ENCODE data around the gene HOXC4. TPM values are rescaled to one million over a fixed set of nuclear protein-coding genes. Genes with fewer than 3 reads are reported as not detected.

Gene HOXC4
- total and polyA plus RNA-seq, 10 of the 15 experiments (the other 5 are each of a cell fraction or from before 2014, with no cell fraction given): 1.0 to 11.4 (median 4.2) TPM

DNA sequence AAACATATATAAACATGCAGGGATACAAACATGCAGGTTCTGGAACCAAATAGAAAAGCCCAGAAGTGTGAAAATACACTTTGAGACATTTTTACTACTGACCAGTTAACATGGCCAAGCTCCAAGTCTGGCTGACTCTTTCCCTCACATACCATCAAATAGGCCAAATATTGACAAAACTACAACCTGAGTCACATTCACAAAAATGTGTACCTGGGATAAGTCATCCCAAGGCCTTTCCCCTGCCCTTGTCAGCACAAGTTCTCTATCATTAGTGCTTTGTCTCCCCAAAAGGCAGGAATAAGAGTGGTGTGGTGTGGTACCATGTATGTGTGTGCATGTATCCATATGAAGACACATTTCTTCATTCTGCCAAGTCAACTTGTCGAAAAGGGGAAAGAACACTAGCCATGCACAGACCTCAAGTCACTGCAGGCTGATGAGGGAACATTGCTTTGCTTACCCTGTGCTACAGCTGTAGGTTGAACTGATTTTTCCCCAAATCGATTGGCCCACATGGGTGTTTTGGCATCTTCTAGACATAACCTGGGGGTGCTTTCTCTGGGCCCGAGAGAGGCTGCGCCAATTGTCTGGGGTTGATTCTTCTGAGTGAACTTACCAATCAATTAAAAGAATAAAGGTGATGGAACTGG is 14.9 kb downstream of the HOXC4 start:
- H2AFZ ChIP-seq (ENCODE audit: control insufficient read depth, low read depth, low read length): no peak overlapping the region
- ChIA-PET CTCF (interaction anchor here (1.1 kb wide), 1 partner anchor 72 kb away, joined by 4 read pairs; no protein-coding TSS in a partner anchor), SMC1A (ENCODE audit: uncharacterized antibody, unreplicated experiment) (no interaction called here), POLR2A (no interaction called here), RAD21 (ENCODE audit: unreplicated experiment) (interaction anchor here (0.8 kb wide), 1 partner anchor 70 kb away, joined by 3 read pairs; no protein-coding TSS in a partner anchor)
- no peak overlapping the region for H3K4me3 ChIP-seq
- WGBS (ENCODE audit: insufficient coverage, insufficient replicate concordance, low lambda C conversion rate, missing lambda C conversion rate): 57% methylated on average over 4 of the region's 4 CpGs
- H3K27me3 ChIP-seq (replicated peaks in 1 of 2; ENCODE audit: control insufficient read depth in 2 of 2, insufficient read depth in 2 of 2, low read length in 1 of 2): 0 out of 4 replicates have a peak, but pooled peaks cover 0 to 2% of the 10 kb centered on the region in 2 experiments
- BruUV-seq (replicated peaks): no TSS peak
- DNase-seq (ENCODE audit: low read depth, low spot score) (no peak), FAIRE-seq (no peak), ATAC-seq (no peak)
- TF ChIP-seq TAF1 (IDR thresholded peaks at IDR 0.05; ENCODE audit: borderline replicate concordance, low read depth, low read length) (no peak), NFXL1 (IDR thresholded peaks at IDR 0.05; ENCODE audit: borderline replicate concordance) (no peak), YBX1 (IDR thresholded peaks at IDR 0.05) (no peak), ETV6 (conservative IDR thresholded peaks at IDR 0.05 in 1 of 2, IDR thresholded peaks at IDR 0.05 in 1 of 2; ENCODE audit: borderline replicate concordance in 1 of 2, low read depth in 1 of 2) (no peak), RUNX3 (IDR thresholded peaks at IDR 0.05; ENCODE audit: low read length) (no peak), CREM (IDR thresholded peaks at IDR 0.05; ENCODE audit: low read depth) (no peak), PAX8 (IDR thresholded peaks at IDR 0.05) (no peak)
- TF ChIP-seq, protein P1, sequence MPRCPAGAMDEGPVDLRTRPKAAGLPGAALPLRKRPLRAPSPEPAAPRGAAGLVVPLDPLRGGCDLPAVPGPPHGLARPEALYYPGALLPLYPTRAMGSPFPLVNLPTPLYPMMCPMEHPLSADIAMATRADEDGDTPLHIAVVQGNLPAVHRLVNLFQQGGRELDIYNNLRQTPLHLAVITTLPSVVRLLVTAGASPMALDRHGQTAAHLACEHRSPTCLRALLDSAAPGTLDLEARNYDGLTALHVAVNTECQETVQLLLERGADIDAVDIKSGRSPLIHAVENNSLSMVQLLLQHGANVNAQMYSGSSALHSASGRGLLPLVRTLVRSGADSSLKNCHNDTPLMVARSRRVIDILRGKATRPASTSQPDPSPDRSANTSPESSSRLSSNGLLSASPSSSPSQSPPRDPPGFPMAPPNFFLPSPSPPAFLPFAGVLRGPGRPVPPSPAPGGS (IDR thresholded peaks at IDR 0.05; ENCODE audit: borderline replicate concordance, insufficient read depth, low read depth, low read length, poor library complexity, severe bottlenecking): no peak
- TF ChIP-seq, protein P2, sequence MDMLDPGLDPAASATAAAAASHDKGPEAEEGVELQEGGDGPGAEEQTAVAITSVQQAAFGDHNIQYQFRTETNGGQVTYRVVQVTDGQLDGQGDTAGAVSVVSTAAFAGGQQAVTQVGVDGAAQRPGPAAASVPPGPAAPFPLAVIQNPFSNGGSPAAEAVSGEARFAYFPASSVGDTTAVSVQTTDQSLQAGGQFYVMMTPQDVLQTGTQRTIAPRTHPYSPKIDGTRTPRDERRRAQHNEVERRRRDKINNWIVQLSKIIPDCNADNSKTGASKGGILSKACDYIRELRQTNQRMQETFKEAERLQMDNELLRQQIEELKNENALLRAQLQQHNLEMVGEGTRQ (IDR thresholded peaks at IDR 0.05; ENCODE audit: borderline replicate concordance, low read depth, low read length): no peak
- no peak overlapping the region for H3K9ac ChIP-seq (ENCODE audit: control insufficient read depth, insufficient read depth, low read length)
- intact Hi-C loops (cut with micrococcal nuclease; ENCODE audit: unreplicated experiment) (no loop called here), in situ Hi-C loops (cut with MboI) (no loop called here)
- H3K4me2 ChIP-seq (ENCODE audit: control insufficient read depth, insufficient read depth): no peak overlapping the region
- no peak overlapping the region for H3K27ac ChIP-seq (ENCODE audit: control insufficient read depth, insufficient read depth)
- H3K36me3 ChIP-seq (ENCODE audit: control insufficient read depth in 2 of 2, insufficient read depth in 2 of 2, low read length in 1 of 2): no peaks in the 10 kb centered on the region
- H3K9me3 ChIP-seq (replicated peaks; ENCODE audit: control insufficient read depth, insufficient read depth, low read length): no peaks in the 10 kb centered on the region
- H4K20me1 ChIP-seq (ENCODE audit: control insufficient read depth, insufficient read depth): no peaks in the 10 kb centered on the region
- H3K79me2 ChIP-seq (ENCODE audit: control insufficient read depth, insufficient read depth, low read length): no peaks in the 10 kb centered on the region
- H3K4me1 ChIP-seq (ENCODE audit: control insufficient read depth, insufficient read depth, low read length): no peaks in the 10 kb centered on the region

Data from GM12878 (cell line).